H9 (cell line): ENCODE data around the gene CFAP119. TPM values are rescaled to one million over a fixed set of nuclear protein-coding genes. Genes with fewer than 3 reads are reported as not detected.

Source experiments
- DNase-seq: peaks from one replicate; pipeline ENCODE4 v3.0.0-alpha.2; 2017
- H2AFZ ChIP-seq: one replicate; pipeline ENCODE4 v1.6.1; 2013; ENCODE audit warnings: mild to moderate bottlenecking, low read length, control low read depth, moderate library complexity
- H2AK5ac ChIP-seq: 2 replicates; pipeline ENCODE4 v1.6.1; 2013; ENCODE audit warnings: low read length, control low read depth, mixed read lengths; ENCODE audit not compliant: insufficient read length
- H2BK120ac ChIP-seq: one replicate; pipeline ENCODE4 v1.6.1; 2013; ENCODE audit warnings: low read depth, mild to moderate bottlenecking, low read length, control low read depth, inconsistent platforms; ENCODE audit not compliant: poor library complexity, severe bottlenecking
- H2BK12ac ChIP-seq: 2 replicates; pipeline ENCODE4 v1.6.1; 2013; ENCODE audit warnings: low read length, control low read depth, mixed read lengths, low read depth; ENCODE audit not compliant: insufficient read length
- H2BK15ac ChIP-seq: 2 replicates; pipeline ENCODE4 v1.6.1; 2013; ENCODE audit warnings: low read depth, low read length, control low read depth
- H2BK20ac ChIP-seq: one replicate; pipeline ENCODE4 v1.6.1; 2013; ENCODE audit warnings: low read depth, mild to moderate bottlenecking, low read length, control low read depth, inconsistent platforms; ENCODE audit not compliant: poor library complexity, severe bottlenecking
- H2BK5ac ChIP-seq: 2 replicates; pipeline ENCODE4 v1.6.1; 2013; ENCODE audit warnings: low read length, control low read depth, mixed read lengths; ENCODE audit not compliant: insufficient read length
- H3K14ac ChIP-seq: 2 replicates; pipeline ENCODE4 v1.6.1; 2013; ENCODE audit warnings: low read length, control low read depth; ENCODE audit not compliant: insufficient read depth
- H3K18ac ChIP-seq: 2 replicates; pipeline ENCODE4 v1.6.1; 2013; ENCODE audit warnings: low read depth, mild to moderate bottlenecking, mixed read lengths, low read length, control low read depth; ENCODE audit not compliant: insufficient read length
- H3K23ac ChIP-seq: 2 replicates; pipeline ENCODE4 v1.6.1; 2013; ENCODE audit warnings: low read length, control low read depth, mixed read lengths, low read depth; ENCODE audit not compliant: insufficient read length
- H3K23me2 ChIP-seq: 2 replicates; pipeline ENCODE4 v1.6.1; 2013; ENCODE audit warnings: low read depth, mild to moderate bottlenecking, mixed read lengths, low read length, control low read depth; ENCODE audit not compliant: insufficient read length, poor library complexity, severe bottlenecking
- H3K27ac ChIP-seq: 2 replicates; pipeline ENCODE4 v1.5.1; 2013; ENCODE audit warnings: low read length, control low read depth, mixed read lengths, low read depth; ENCODE audit not compliant: insufficient read length
- H3K27me3 ChIP-seq: 2 replicates; pipeline ENCODE4 v1.6.1; 2013; ENCODE audit warnings: low read length, control low read depth, inconsistent platforms; ENCODE audit not compliant: insufficient read depth
- H3K4ac ChIP-seq: 2 replicates; pipeline ENCODE4 v1.6.1; 2013; ENCODE audit warnings: low read depth, mild to moderate bottlenecking, control low read depth, inconsistent platforms, low read length, moderate library complexity
- H3K4me1 ChIP-seq: 2 replicates; pipeline ENCODE4 v1.6.1; 2013; ENCODE audit warnings: low read length, control low read depth, inconsistent platforms; ENCODE audit not compliant: insufficient read depth
- H3K4me2 ChIP-seq: 2 replicates; pipeline ENCODE4 v1.6.1; 2013; ENCODE audit warnings: low read length, control low read depth, mixed read lengths; ENCODE audit not compliant: insufficient read length, insufficient read depth
- H3K56ac ChIP-seq: 2 replicates; pipeline ENCODE4 v1.6.1; 2013; ENCODE audit warnings: low read depth, mild to moderate bottlenecking, mixed read lengths, low read length, control low read depth; ENCODE audit not compliant: insufficient read length
- H3K79me1 ChIP-seq: 2 replicates; pipeline ENCODE4 v1.6.1; 2013; ENCODE audit warnings: low read depth, mild to moderate bottlenecking, moderate library complexity, low read length, control low read depth, inconsistent platforms; ENCODE audit not compliant: insufficient read depth, poor library complexity, severe bottlenecking
- H3K79me2 ChIP-seq: 2 replicates; pipeline ENCODE4 v1.6.1; 2013; ENCODE audit warnings: low read length, control low read depth, inconsistent platforms; ENCODE audit not compliant: insufficient read depth
- H3K9ac ChIP-seq: 2 replicates; pipeline ENCODE4 v1.6.1; 2013; ENCODE audit warnings: low read length, control low read depth, mixed read lengths; ENCODE audit not compliant: insufficient read length; ENCODE audit errors: extremely low read depth
- H3K9me3 ChIP-seq: one replicate; pipeline ENCODE4 v1.6.1; 2013; ENCODE audit warnings: low read depth, low read length, inconsistent platforms; ENCODE audit not compliant: control insufficient read depth
- H3T11ph ChIP-seq: one replicate; pipeline ENCODE4 v1.6.1; 2013; ENCODE audit warnings: mild to moderate bottlenecking, low read length, control low read depth, inconsistent platforms
- H4K20me1 ChIP-seq: one replicate; pipeline ENCODE4 v1.6.1; 2013; ENCODE audit not compliant: control insufficient read depth, insufficient read length, insufficient read depth
- H4K5ac ChIP-seq: 2 replicates; pipeline ENCODE4 v1.6.1; 2013; ENCODE audit warnings: low read depth, mild to moderate bottlenecking, mixed read lengths, low read length, control low read depth; ENCODE audit not compliant: insufficient read length
- H4K8ac ChIP-seq: replicated peaks from 2 replicates; pipeline ENCODE4 v1.6.1; 2013; ENCODE audit warnings: low read length, control low read depth, mixed read lengths, low read depth; ENCODE audit not compliant: insufficient read length
- H4K91ac ChIP-seq: 2 replicates; pipeline ENCODE4 v1.6.1; 2013; ENCODE audit warnings: low read depth, mild to moderate bottlenecking, moderate library complexity, mixed read lengths, low read length, control low read depth; ENCODE audit not compliant: insufficient read length
- H3K27ac Mint-ChIP-seq, 3 experiments: 2 replicates in 2 of 3; 3 replicates in 1 of 3; pipeline ENCODE4 v1.8.0; 2020 to 2021; ENCODE audit warnings: mixed read lengths in 3 of 3, mild to moderate bottlenecking in 1 of 3, moderate library complexity in 1 of 3
- H3K27me3 Mint-ChIP-seq: 2 replicates; pipeline ENCODE4 v1.8.0; 2021; ENCODE audit warnings: low read depth, mild to moderate bottlenecking, moderate library complexity, mixed read lengths
- H3K36me3 Mint-ChIP-seq, 3 experiments: 2 replicates in 2 of 3; 3 replicates in 1 of 3; pipeline ENCODE4 v1.8.0; 2020 to 2021; ENCODE audit warnings: low read depth in 3 of 3, mixed read lengths in 3 of 3; ENCODE audit not compliant: insufficient read depth in 1 of 3
- H3K4me1 Mint-ChIP-seq, 2 experiments: 2 replicates each; pipeline ENCODE4 v1.8.0; 2020; ENCODE audit warnings: mixed read lengths in 2 of 2
- H3K4me3 Mint-ChIP-seq, 2 experiments: 2 replicates in 1 of 2; 3 replicates in 1 of 2; pipeline ENCODE4 v1.8.0; 2020 to 2021; ENCODE audit warnings: mild to moderate bottlenecking in 2 of 2, mixed read lengths in 2 of 2, moderate library complexity in 1 of 2
- H3K9me3 Mint-ChIP-seq, 2 experiments: 2 replicates in 1 of 2; 3 replicates in 1 of 2; pipeline ENCODE4 v1.8.0; 2020; ENCODE audit warnings: mild to moderate bottlenecking in 2 of 2, mixed read lengths in 2 of 2, moderate library complexity in 1 of 2
- WGBS: extraction: QIAGEN DNeasy Blood & Tissue Kit; methylation state at CpG from one replicate; pipeline ENCODE4 v1.1.7; 2013; ENCODE audit warnings: missing lambda C conversion rate, low lambda C conversion rate, mixed read lengths; ENCODE audit not compliant: insufficient read length; ENCODE audit errors: extremely low coverage; 5-methylcytosine and 5-hydroxymethylcytosine counted together
- total RNA-seq: library from RNA; stranded (reverse); gene quantifications from 2 replicates; pipeline ENCODE4 v1.2.1, GENCODE V29; 2021
- TF ChIP-seq, protein P1 (sequence below): fragments of 200-600 bp; sonication (generic); conservative IDR thresholded peaks from 3 replicates; pipeline ENCODE4 v1.8.0; 2021; ENCODE audit warnings: antibody characterized with exemption, mild to moderate bottlenecking

The CFAP119 gene
- total RNA-seq, 1 experiment from 2014 or later: 5.4 TPM

DNA sequence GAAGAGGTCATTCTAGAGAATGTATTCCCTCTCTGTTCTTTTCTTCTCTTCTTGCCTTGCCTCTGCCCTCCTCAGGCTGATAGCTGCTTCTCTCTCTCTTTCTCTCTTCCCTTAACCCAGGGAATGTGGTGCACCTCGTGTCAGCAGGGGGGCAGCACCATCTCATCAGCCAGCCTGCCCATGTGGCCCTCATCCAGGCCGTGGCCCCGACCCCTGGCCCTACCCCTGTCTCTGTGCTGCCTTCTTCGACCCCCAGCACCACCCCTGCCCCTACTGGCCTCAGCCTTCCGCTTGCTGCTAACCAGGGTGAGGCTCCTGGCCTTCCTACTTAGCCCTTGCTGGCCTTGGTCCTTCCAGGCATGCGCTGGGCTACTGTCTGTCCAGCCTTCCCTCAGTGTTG is 39.4 kb downstream of the CFAP119 start:
- no peaks in the 10 kb centered on the region for H3K23me2 ChIP-seq
- Mint-ChIP-seq H3K4me3 (peak overlapping the region in 1 of 2 experiments; percentile 63; a peak in 1 of 5 replicates), H3K27ac (peak overlapping the region in 1 of 3 experiments; percentile 65; a peak in 2 of 7 replicates), H3K36me3 (peaks cover 57 to 87% (median 67%) of the 10 kb centered on the region in 3 experiments), H3K9me3 (peaks cover 0 to 2% of the 10 kb centered on the region in 2 experiments; a peak in 2 of 5 replicates), H3K4me1 (peaks cover 0 to 2% of the 10 kb centered on the region in 2 experiments; a peak in 1 of 4 replicates), H3K27me3 (no peaks in the 10 kb centered on the region)
- H3K27me3 ChIP-seq: no peaks in the 10 kb centered on the region
- no peak overlapping the region for H2BK12ac ChIP-seq
- no peak overlapping the region for H3K27ac ChIP-seq
- no peak overlapping the region for H2BK20ac ChIP-seq
- H3K14ac ChIP-seq: no peak overlapping the region
- no peak overlapping the region for H3K23ac ChIP-seq
- no peak overlapping the region for H3K4ac ChIP-seq
- no peak overlapping the region for H4K8ac ChIP-seq
- no peak overlapping the region for H3T11ph ChIP-seq
- no peaks in the 10 kb centered on the region for H3K4me1 ChIP-seq
- DNase-seq: no peak
- H4K91ac ChIP-seq: no peak overlapping the region
- no peaks in the 10 kb centered on the region for H4K20me1 ChIP-seq
- no peak overlapping the region for H3K18ac ChIP-seq
- no peak overlapping the region for H2AK5ac ChIP-seq
- WGBS: no CpG with 5 or more reads among the region's 6 CpGs
- H3K9me3 ChIP-seq: no peaks in the 10 kb centered on the region
- H3K79me2 ChIP-seq: no peaks in the 10 kb centered on the region; the same call in 1 of the 2 replicates
- no peak overlapping the region for H3K9ac ChIP-seq
- no peak overlapping the region for H2AFZ ChIP-seq
- no peak overlapping the region for H2BK15ac ChIP-seq
- no peak overlapping the region for H4K5ac ChIP-seq
- no peak overlapping the region for H2BK5ac ChIP-seq
- TF ChIP-seq, protein P1, sequence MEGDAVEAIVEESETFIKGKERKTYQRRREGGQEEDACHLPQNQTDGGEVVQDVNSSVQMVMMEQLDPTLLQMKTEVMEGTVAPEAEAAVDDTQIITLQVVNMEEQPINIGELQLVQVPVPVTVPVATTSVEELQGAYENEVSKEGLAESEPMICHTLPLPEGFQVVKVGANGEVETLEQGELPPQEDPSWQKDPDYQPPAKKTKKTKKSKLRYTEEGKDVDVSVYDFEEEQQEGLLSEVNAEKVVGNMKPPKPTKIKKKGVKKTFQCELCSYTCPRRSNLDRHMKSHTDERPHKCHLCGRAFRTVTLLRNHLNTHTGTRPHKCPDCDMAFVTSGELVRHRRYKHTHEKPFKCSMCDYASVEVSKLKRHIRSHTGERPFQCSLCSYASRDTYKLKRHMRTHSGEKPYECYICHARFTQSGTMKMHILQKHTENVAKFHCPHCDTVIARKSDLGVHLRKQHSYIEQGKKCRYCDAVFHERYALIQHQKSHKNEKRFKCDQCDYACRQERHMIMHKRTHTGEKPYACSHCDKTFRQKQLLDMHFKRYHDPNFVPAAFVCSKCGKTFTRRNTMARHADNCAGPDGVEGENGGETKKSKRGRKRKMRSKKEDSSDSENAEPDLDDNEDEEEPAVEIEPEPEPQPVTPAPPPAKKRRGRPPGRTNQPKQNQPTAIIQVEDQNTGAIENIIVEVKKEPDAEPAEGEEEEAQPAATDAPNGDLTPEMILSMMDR: no peak
- H3K4me2 ChIP-seq: no peak overlapping the region
- H3K79me1 ChIP-seq: no peaks in the 10 kb centered on the region
- no peak overlapping the region for H3K56ac ChIP-seq
- no peak overlapping the region for H2BK120ac ChIP-seq
